GM18870 (cell line): Measurements from ENCODE around the gene CHDH.

Source experiments
- ATAC-seq: cut with Tn5 transposase; IDR thresholded peaks from one replicate; pipeline ENCODE4 v1.9.1; 2021; ENCODE audit warnings: moderate library complexity; ENCODE audit not compliant: unreplicated experiment

Gene CHDH

GRCh38 chr3:53856964-53857363 lies 10.7 kb upstream of the CHDH start:
- no peak for ATAC-seq

GRCh38 chr3:53850895-53851294 lies 4.7 kb upstream of the CHDH start:
- no peak for ATAC-seq

GRCh38 chr3:53849916-53850315 lies 3.7 kb upstream of the CHDH start:
- no peak for ATAC-seq

- no peak for ATAC-seq
These were observed 584 bp upstream of the CHDH start for GRCh38 chr3:53846851-53847155.

GRCh38 chr3:53845881-53846133 lies 412 bp downstream of the CHDH start:
- ATAC-seq, result no peak

- ATAC-seq, result no peak
These were observed 927 bp downstream of the CHDH start for GRCh38 chr3:53845103-53845880.

GRCh38 chr3:53844262-53845102 lies 1.7 kb downstream of the CHDH start:
- ATAC-seq, result no peak

- peak; percentile 41 for ATAC-seq
These were observed 2.7 kb downstream of the CHDH start for GRCh38 chr3:53843195-53844177.

GRCh38 chr3:53842436-53843194 lies 3.6 kb downstream of the CHDH start:
- ATAC-seq, result no peak

GRCh38 chr3:53841296-53841695 lies 4.9 kb downstream of the CHDH start:
- no peak for ATAC-seq

- no peak for ATAC-seq
These were observed 8.9 kb downstream of the CHDH start for GRCh38 chr3:53837331-53837730.

- ATAC-seq, result no peak
These were observed 9.9 kb downstream of the CHDH start for GRCh38 chr3:53836084-53836872.

GRCh38 chr3:53835257-53835656 lies 11.0 kb downstream of the CHDH start:
- ATAC-seq, result no peak

- ATAC-seq, result no peak
These were observed 11.7 kb downstream of the CHDH start for GRCh38 chr3:53834429-53835095.

- no peak for ATAC-seq
These were observed 12.5 kb downstream of the CHDH start for GRCh38 chr3:53833700-53834099.

- ATAC-seq, result no peak
These were observed 13.1 kb downstream of the CHDH start for GRCh38 chr3:53833053-53833645.

GRCh38 chr3:53830944-53831343 lies 15.3 kb downstream of the CHDH start:
- ATAC-seq, result no peak

- ATAC-seq, result no peak
These were observed 16.6 kb downstream of the CHDH start for GRCh38 chr3:53829605-53830004.

GRCh38 chr3:53828581-53828980 lies 17.6 kb downstream of the CHDH start:
- ATAC-seq, result no peak
